ENCODE measurements around the gene ALMS1.
"Not testable (repeated sequence)": the region's sequence is repeated elsewhere in the genome, so short reads cannot be mapped to it uniquely, and the experiment has no call there.

GRCh38 chr2:73630662-73631266 is 245.1 kb downstream of the ALMS1 start:
- TF ChIP-seq CTCF (IDR thresholded peaks at IDR 0.05): peak; percentile 46
- TF ChIP-seq GATA2 (CRISPR knock-in tag; IDR thresholded peaks at IDR 0.05); SMC3 (IDR thresholded peaks at IDR 0.05; ENCODE audit: low read depth, low read length); JUND (IDR thresholded peaks at IDR 0.05); USF2 (IDR thresholded peaks at IDR 0.05; ENCODE audit: borderline replicate concordance, low read depth, low read length); FOXJ3 (CRISPR knock-in tag; IDR thresholded peaks at IDR 0.05); REST (IDR thresholded peaks at IDR 0.05; ENCODE audit: low read depth, low read length); POLR2AphosphoS5 (IDR thresholded peaks at IDR 0.05; ENCODE audit: low read depth, low read length): not testable (repeated sequence)
- TF ChIP-seq RAD21 (IDR thresholded peaks at IDR 0.05; ENCODE audit: low read length): peak; percentile 13; the same call in 1 of the 2 replicates
